Neural progenitor cell (in vitro differentiated cells): ENCODE data around the gene TFCP2. TPM values are rescaled to one million over a fixed set of nuclear protein-coding genes. Genes with fewer than 3 reads are reported as not detected.

Experiments used
- DNase-seq: peaks from one replicate; pipeline ENCODE4 v3.0.0-alpha.2; 2016; ENCODE audit warnings: low spot score
- H2AFZ ChIP-seq: fragments of 200-600 bp; sonication (generic); replicated peaks from 2 replicates; pipeline ENCODE4 v1.6.1; 2016; ENCODE audit warnings: antibody characterized with exemption
- H3F3A ChIP-seq: fragments of 200-600 bp; sonication (generic); 2 replicates; pipeline ENCODE4 v1.6.1; 2016; ENCODE audit warnings: antibody characterized with exemption, low read depth
- H3K27ac ChIP-seq: fragments of 200-600 bp; sonication (generic); 2 replicates; pipeline ENCODE4 v1.5.1; 2016; ENCODE audit warnings: mild to moderate bottlenecking
- H3K27me3 ChIP-seq: fragments of 200-600 bp; sonication (generic); 2 replicates; pipeline ENCODE4 v1.6.1; 2016; ENCODE audit warnings: mild to moderate bottlenecking, moderate library complexity
- H3K36me3 ChIP-seq: fragments of 200-600 bp; sonication (generic); 2 replicates; pipeline ENCODE4 v1.5.1; 2016
- H3K4me1 ChIP-seq: fragments of 200-600 bp; sonication (generic); 2 replicates; pipeline ENCODE4 v1.6.1; 2016; ENCODE audit warnings: mixed run types
- H3K4me2 ChIP-seq: fragments of 200-600 bp; sonication (generic); 2 replicates; pipeline ENCODE4 v1.6.1; 2016
- H3K4me3 ChIP-seq: fragments of 200-600 bp; sonication (generic); 2 replicates; pipeline ENCODE4 v1.5.1; 2016
- H3K79me2 ChIP-seq: fragments of 200-600 bp; sonication (generic); 2 replicates; pipeline ENCODE4 v1.6.1; 2016; ENCODE audit warnings: low read depth
- H3K9ac ChIP-seq: fragments of 200-600 bp; sonication (generic); 2 replicates; pipeline ENCODE4 v1.6.1; 2016
- H3K9me3 ChIP-seq: fragments of 200-600 bp; sonication (generic); 2 replicates; pipeline ENCODE4 v1.5.1; 2016; ENCODE audit warnings: low read depth
- H4K20me1 ChIP-seq: fragments of 200-600 bp; sonication (generic); 2 replicates; pipeline ENCODE4 v1.6.1; 2016; ENCODE audit warnings: low read depth
- H3K27ac Mint-ChIP-seq: 3 replicates; pipeline ENCODE4 v1.8.0; 2021; ENCODE audit warnings: mixed read lengths
- H3K27me3 Mint-ChIP-seq: 2 replicates; pipeline ENCODE4 v1.8.0; 2022; ENCODE audit warnings: low read depth, mild to moderate bottlenecking, inconsistent platforms, moderate library complexity, mixed read lengths; ENCODE audit not compliant: insufficient read depth
- H3K36me3 Mint-ChIP-seq: 3 replicates; pipeline ENCODE4 v1.8.0; 2021; ENCODE audit warnings: mixed read lengths
- H3K4me1 Mint-ChIP-seq: 3 replicates; pipeline ENCODE4 v1.8.0; 2021; ENCODE audit warnings: mixed read lengths
- H3K4me3 Mint-ChIP-seq: 3 replicates; pipeline ENCODE4 v1.8.0; 2021; ENCODE audit warnings: mild to moderate bottlenecking, moderate library complexity, mixed read lengths
- H3K9me3 Mint-ChIP-seq: 3 replicates; pipeline ENCODE4 v1.8.0; 2020; ENCODE audit warnings: mixed read lengths
- CTCF ChIP-seq: fragments of 200-600 bp; sonication (generic); IDR thresholded peaks from 2 replicates; pipeline ENCODE4 v1.5.1; 2017; ENCODE audit warnings: antibody characterized with exemption, mild to moderate bottlenecking
- EZH2 ChIP-seq: fragments of 200-600 bp; sonication (generic); IDR thresholded peaks from 2 replicates; pipeline ENCODE4 v1.6.1; 2017; ENCODE audit warnings: antibody characterized with exemption, mild to moderate bottlenecking, moderate library complexity
- EZH2phosphoT487 ChIP-seq: fragments of 200-600 bp; sonication (generic); IDR thresholded peaks from 2 replicates; pipeline ENCODE4 v1.6.1; 2017; ENCODE audit warnings: antibody characterized with exemption
- total RNA-seq: library from RNA; depleted of rRNA; stranded (reverse); fragments of >200 nt; gene quantifications from 2 replicates; pipeline ENCODE4 v1.2.3, GENCODE V29; 2015; ENCODE audit warnings: low replicate concordance

TFCP2 gene
- total RNA-seq, 1 donor from 2014 or later: 28.8 TPM

- Mint-ChIP-seq H3K4me3 (no peak overlapping the region), H3K27ac (no peak overlapping the region), H3K27me3 (peaks cover 6% of the 10 kb centered on the region), H3K36me3 (no peaks in the 10 kb centered on the region), H3K9me3 (no peaks in the 10 kb centered on the region), H3K4me1 (peaks cover 3% of the 10 kb centered on the region)
- Histone ChIP-seq H3K27me3 (no peaks in the 10 kb centered on the region), H3K4me2 (no peak overlapping the region), H3K79me2 (no peaks in the 10 kb centered on the region), H2AFZ (no peak overlapping the region), H3K27ac (no peak overlapping the region), H3K4me1 (no peaks in the 10 kb centered on the region), H3K4me3 (no peak overlapping the region), H3F3A (no peaks in the 10 kb centered on the region), H3K9me3 (no peaks in the 10 kb centered on the region), H3K36me3 (no peaks in the 10 kb centered on the region), H4K20me1 (no peaks in the 10 kb centered on the region), H3K9ac (no peak overlapping the region)
- DNase-seq: no peak
- TF ChIP-seq CTCF (no peak), EZH2 (no peak), EZH2phosphoT487 (no peak)
These were observed 32.4 kb upstream of the TFCP2 start for GRCh38 chr12:51205350-51205749.

GRCh38 chr12:51202718-51203117 lies 29.8 kb upstream of the TFCP2 start:
- no peaks in the 10 kb centered on the region for H4K20me1 ChIP-seq
- DNase-seq: no peak
- H3K27ac Mint-ChIP-seq: no peak overlapping the region
- no peak overlapping the region for H3K4me3 Mint-ChIP-seq
- H3K36me3 Mint-ChIP-seq: no peaks in the 10 kb centered on the region
- H3K36me3 ChIP-seq: no peaks in the 10 kb centered on the region
- no peak overlapping the region for H2AFZ ChIP-seq
- no peak overlapping the region for H3K27ac ChIP-seq
- H3K9me3 Mint-ChIP-seq: no peaks in the 10 kb centered on the region
- H3K79me2 ChIP-seq: no peaks in the 10 kb centered on the region
- peaks cover 14% of the 10 kb centered on the region for H3K4me1 Mint-ChIP-seq
- no peak for TF ChIP-seq CTCF
- TF ChIP-seq EZH2phosphoT487: no peak
- TF ChIP-seq EZH2: no peak
- no peak overlapping the region for H3K9ac ChIP-seq
- H3K9me3 ChIP-seq: no peaks in the 10 kb centered on the region
- H3K4me1 ChIP-seq: no peaks in the 10 kb centered on the region
- H3K27me3 Mint-ChIP-seq: peaks cover 2% of the 10 kb centered on the region
- no peak overlapping the region for H3K4me3 ChIP-seq
- no peaks in the 10 kb centered on the region for H3F3A ChIP-seq
- H3K27me3 ChIP-seq: no peaks in the 10 kb centered on the region
- no peak overlapping the region for H3K4me2 ChIP-seq

- Histone ChIP-seq H3F3A (no peaks in the 10 kb centered on the region), H4K20me1 (no peaks in the 10 kb centered on the region), H3K27ac (no peak overlapping the region), H3K4me2 (no peak overlapping the region), H3K36me3 (no peaks in the 10 kb centered on the region), H3K27me3 (no peaks in the 10 kb centered on the region), H3K4me1 (no peaks in the 10 kb centered on the region), H3K79me2 (no peaks in the 10 kb centered on the region), H3K4me3 (no peak overlapping the region), H2AFZ (no peak overlapping the region), H3K9ac (no peak overlapping the region), H3K9me3 (no peaks in the 10 kb centered on the region)
- H3K27me3 Mint-ChIP-seq: no peaks in the 10 kb centered on the region
- TF ChIP-seq EZH2 (no peak), EZH2phosphoT487 (no peak)
- H3K36me3 Mint-ChIP-seq: no peaks in the 10 kb centered on the region
- H3K4me1 Mint-ChIP-seq: peaks cover 14% of the 10 kb centered on the region
- no peaks in the 10 kb centered on the region for H3K9me3 Mint-ChIP-seq
- no peak overlapping the region for H3K27ac Mint-ChIP-seq
- DNase-seq: no peak
- H3K4me3 Mint-ChIP-seq: no peak overlapping the region
These were observed 27.9 kb upstream of the TFCP2 start for GRCh38 chr12:51200806-51201205.

GRCh38 chr12:51200156-51200555 lies 27.2 kb upstream of the TFCP2 start:
- H3K9me3 ChIP-seq: no peaks in the 10 kb centered on the region
- H3K36me3 Mint-ChIP-seq: no peaks in the 10 kb centered on the region
- no peak overlapping the region for H3K4me2 ChIP-seq
- H3K27me3 Mint-ChIP-seq: no peaks in the 10 kb centered on the region
- H3K9me3 Mint-ChIP-seq: no peaks in the 10 kb centered on the region
- H3K27ac Mint-ChIP-seq: no peak overlapping the region
- H3F3A ChIP-seq: no peaks in the 10 kb centered on the region
- H3K4me1 ChIP-seq: no peaks in the 10 kb centered on the region
- TF ChIP-seq EZH2phosphoT487: no peak
- TF ChIP-seq CTCF: no peak
- TF ChIP-seq EZH2: no peak
- H2AFZ ChIP-seq: no peak overlapping the region
- no peaks in the 10 kb centered on the region for H3K79me2 ChIP-seq
- H3K27me3 ChIP-seq: no peaks in the 10 kb centered on the region
- no peaks in the 10 kb centered on the region for H4K20me1 ChIP-seq
- H3K4me3 Mint-ChIP-seq: no peak overlapping the region
- H3K27ac ChIP-seq: no peak overlapping the region
- no peaks in the 10 kb centered on the region for H3K36me3 ChIP-seq
- no peak overlapping the region for H3K4me3 ChIP-seq
- peaks cover 11% of the 10 kb centered on the region for H3K4me1 Mint-ChIP-seq
- H3K9ac ChIP-seq: no peak overlapping the region
- no peak for DNase-seq
